ENCODE results near the gene LCORL.
"Not testable (repeated sequence)": the region's sequence is repeated elsewhere in the genome, so short reads cannot be mapped to it uniquely, and the experiment has no call there.

The LCORL gene

DNA sequence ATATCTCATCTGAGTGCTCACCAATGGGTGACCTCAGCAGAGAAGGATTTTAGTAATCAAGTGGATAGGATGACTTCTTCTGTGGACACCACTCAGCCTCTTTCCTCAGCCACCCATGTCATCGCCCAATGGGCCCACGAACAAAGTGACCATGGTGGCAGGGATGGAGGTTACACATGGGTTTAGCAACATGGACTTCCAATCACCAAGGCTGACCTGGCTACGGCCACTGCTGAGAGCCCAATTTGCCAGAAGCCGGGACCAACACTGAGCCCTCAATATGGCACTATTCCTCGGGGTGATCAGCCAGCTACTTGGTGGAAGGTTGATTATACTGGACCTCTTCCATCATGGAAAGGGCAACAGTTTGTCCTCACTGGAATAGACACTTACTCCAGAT lies 97.4 kb downstream of the LCORL start:
- DNase-seq = no peak

DNA sequence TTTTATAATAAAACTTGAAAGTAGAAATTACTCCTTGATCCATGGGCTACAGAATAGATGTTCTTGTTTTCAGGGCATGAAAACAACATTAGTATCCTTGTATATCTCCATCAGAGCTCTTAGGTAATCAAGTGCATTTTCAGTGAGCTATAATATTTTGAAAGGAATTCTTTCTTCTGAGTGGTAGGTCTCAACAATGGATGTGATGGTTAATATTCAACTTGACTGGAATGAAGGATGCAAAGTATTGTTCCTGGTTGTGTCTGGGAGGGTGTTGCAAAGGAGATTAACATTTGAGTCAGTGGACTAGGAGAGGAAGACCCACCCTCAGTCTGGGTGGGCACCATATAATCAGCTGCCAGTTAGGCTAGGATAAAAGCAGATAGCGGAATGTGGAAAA lies 100.1 kb downstream of the LCORL start:
- DNase-seq = no peak

DNA sequence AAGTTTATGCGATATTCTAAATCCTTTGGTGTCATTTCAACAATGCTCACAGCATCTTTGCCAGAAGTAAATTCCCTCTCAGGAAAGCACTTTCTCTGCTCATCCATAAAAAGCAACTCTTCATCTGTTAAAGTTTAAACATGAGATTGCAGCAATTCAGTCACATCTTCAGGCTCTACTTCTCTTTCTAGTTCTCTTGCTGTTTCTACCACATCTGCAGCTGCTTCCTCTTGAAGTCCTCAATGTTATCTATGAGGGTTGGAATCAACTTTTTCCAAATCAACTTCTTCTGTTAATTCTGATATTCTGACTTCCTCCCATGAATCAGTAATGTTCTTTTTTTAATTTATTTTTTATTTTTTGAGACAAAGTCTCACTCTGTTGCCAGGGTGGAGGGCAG lies 100.9 kb downstream of the LCORL start:
- no peak for DNase-seq

DNA sequence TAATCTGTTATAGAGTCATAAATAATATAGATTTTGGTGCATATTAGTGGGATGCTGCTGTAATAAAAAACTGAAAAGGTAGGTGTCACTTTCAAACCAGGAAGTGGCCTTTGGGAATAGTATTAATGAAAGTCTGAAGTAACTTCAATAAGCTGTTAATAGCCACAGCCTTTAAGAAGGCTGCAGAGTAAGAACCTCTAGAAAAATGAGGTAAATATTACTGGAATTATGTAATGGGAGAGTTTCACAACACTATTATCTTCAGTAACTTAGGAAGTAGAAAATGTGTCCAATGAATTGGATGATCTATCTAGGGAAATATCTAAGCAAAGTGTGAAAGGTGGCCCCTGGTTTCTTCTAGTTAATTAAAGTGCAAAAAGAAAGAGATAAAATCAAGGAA lies 106.1 kb downstream of the LCORL start:
- DNase-seq = no peak

DNA sequence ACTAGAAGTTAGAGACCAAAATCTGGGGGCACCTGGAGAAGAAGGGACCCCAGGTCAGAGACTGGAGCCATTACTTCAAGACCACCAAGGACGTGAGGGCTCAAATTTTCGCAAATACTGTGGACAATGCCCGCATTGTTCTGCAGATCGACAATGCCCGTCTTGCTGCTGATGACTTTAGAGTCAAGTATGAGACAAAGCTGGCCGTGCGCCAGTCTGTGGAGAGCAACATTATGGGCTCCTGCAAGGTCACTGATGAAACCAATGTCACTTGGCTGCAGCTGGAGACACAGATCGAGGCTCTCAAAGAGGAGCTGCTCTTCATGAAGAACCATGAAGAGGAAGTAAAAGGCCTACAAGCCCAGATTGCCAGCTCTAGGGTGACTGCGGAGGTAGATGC lies 109.5 kb downstream of the LCORL start:
- DNase-seq = no peak

DNA sequence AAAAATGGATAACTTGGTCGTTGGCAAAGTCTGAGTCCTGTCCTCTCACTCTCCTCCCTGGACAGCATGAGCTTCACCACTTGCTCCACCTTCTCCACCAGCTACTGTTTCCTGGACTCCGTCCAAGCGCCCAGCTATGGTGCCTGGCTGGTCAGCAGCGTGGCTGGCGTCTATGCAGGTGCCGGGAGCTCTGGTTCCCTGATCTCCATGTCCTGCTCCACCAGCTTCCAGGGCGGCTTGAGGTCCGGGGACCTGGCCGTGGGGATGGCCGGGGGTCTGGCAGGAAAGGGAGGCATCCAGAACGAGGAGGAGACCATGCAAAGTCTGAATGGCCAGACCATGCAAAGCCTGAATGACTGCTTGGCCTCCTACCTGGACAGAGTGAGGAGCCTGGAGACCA lies 109.9 kb downstream of the LCORL start:
- no peak for DNase-seq

DNA sequence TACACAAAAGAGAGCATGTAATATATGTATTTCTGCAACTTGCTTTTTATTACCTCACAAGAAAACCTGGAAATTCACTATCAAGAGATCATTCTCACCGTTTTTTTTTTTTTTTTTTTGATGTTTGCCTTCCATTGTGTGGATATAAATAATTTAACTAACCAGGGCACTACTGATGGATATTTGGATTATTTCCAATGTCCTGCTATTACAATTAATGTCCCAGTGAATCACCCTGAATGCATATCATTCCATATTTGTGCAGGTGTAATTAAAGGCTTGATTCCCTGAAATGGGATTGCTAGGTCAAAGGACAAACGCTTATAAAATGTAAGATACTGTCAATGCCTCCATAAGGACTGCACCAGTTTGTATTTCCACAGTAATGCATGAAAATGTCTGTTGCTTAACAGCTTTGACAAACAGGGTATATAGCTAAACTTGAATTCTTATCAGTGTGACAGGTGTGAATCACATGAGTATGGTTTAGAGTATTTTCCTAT lies 123.0 kb downstream of the LCORL start:
- no peak for DNase-seq

GRCh38 chr4:17895481-17895880 lies 126.1 kb downstream of the LCORL start:
- no peak for DNase-seq

DNA sequence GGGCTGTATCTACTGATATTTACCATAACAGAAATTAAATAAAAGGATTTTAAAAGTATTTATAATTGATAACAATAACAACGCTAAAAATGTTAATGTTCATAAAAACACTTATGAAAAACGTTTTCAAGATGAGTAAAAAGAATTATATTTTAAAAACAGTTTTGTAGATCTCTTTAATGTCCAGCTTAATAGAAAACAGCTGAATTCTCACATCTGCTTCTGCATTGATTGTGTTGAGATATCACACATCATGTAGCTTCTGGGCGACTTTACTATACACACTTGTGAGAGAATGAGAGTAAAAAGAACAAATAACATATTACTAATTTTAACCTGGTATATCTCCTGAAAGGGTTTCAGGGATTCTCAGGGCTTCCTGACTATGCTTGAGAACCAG lies 127.1 kb downstream of the LCORL start:
- DNase-seq = no peak

- no peak for DNase-seq
Measured at GRCh38 chr4:17889692-17890091, 131.9 kb downstream of the LCORL start.

DNA sequence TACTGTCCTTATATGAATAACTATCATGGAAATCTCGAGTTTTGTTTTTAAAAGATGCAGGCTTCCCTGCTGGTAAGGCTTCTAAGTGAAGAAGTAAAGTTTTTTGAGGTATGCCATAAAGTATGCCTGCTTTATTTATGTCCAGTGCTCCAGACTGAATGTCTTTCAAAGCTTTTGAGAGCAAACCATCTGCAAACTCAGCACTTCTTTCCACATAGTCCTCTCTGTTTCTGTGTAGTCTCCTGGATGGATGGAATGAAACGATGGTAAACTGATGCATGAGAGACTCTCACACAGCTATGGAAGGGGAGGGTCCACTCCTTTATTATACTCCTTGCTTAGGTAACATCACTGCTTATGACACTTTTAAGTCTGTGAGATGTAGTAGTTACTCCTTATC lies 137.0 kb downstream of the LCORL start:
- DNase-seq = no peak

DNA sequence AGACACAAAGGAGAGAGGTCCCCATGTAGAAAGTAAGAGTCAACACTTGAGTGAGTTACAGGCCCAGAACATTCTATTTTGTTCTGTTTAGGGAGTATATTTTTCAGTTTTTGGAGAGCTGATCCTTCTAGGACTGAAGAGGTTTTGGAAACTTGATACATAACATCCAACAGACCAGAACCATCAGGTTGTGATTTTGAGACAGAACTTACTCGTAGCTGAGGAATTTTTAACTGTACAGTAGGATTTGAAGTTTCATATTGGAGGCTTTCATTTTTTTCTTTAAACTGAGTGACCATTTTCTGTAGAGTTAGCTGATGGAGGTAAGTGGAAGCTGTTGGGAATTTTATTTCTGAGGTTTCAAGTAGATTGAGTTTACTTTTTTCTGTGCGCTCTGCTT lies 137.5 kb downstream of the LCORL start:
- no peak for DNase-seq

DNA sequence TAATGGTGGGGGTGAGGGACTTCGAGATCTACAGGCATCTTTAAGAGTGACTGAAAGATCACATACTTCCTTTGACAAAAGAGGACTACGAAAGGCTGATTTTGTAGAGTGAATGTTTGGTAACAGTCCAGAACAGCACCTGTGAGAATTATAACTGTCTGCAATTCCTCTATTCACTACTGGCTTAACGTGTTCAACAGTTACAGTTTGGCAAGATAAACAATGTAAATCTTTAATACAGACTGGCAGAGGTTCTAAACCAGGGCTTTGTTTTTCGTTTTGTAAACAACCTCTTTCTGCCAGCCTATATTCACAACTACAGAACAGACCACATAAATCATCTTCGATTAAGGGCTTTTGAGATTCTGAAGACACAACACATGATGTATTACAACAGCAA lies 143.9 kb downstream of the LCORL start:
- DNase-seq = no peak

DNA sequence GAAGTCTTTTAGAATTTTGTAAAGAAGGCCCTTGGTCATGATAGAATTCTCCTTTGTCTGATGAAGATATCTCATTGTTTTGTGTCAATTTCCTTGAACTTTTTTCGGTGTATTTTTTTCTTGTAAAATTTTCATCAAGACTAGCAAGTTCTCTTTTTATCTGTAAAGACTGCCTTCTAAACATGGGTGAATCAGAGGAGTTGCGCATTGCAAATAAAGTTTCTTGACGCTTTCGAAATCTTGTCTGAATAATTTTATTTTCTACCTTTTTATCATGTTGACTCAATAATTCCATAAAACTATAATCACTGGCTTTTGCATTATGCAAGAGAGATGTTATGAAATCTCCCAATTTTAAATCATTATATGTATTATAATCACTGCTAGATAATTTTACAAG lies 144.6 kb downstream of the LCORL start:
- no peak for DNase-seq

DNA sequence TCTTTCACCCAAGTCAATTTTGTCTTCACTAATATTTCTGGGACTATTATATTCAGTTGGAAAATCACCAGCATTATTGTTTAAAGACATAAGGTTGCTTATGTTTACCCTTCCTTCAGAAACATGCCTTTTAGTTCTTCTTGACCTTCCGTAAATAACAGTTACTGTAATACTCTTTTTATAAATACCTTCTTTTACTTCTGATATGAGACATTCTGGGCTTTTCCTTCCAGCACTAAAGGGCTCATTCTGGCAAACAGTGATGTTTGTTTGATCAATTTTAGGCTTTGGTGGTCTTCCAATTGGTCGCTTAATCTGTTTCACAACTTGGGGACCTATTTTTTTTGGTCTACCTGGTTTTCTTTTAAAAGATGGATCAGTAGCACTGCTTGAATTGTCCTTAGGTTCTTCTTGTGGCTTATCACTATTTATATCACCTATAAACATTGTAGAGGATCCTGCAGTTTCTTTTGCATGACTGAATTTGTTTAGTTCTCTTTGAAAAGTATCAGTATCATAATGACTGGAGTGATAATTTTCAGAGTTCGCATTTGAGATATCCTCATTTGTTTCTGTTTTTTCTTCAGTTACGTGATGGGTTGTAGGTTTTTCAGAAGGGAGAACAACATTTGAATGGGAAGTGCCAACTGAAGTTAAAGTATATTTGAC lies 146.0 kb downstream of the LCORL start:
- no peak for DNase-seq

DNA sequence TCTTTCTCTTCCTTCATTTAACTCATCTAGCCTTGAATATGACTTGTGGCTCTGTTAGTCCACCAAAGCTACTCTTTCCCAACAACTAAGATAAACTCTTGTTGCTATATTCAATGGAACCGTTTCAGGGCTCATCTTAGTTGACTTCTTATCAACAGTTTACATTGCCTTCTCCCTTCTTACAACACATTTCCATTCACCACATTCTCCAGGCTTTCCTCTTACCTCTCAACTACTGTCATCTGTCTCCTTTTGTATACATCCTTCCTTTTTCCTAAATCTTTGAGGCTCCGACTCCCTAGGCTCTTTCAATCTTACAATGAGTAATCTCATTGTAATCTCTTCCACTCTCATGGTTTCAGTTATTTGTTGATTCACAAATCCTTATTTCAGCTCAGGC lies 152.2 kb downstream of the LCORL start:
- no peak for DNase-seq

- DNase-seq = no peak
Measured at GRCh38 chr4:17867276-17867675, 154.3 kb downstream of the LCORL start.

GRCh38 chr4:17866810-17867209 lies 154.7 kb downstream of the LCORL start:
- no peak for DNase-seq

- DNase-seq = no peak
Measured at GRCh38 chr4:17865866-17866363, 155.6 kb downstream of the LCORL start.

DNA sequence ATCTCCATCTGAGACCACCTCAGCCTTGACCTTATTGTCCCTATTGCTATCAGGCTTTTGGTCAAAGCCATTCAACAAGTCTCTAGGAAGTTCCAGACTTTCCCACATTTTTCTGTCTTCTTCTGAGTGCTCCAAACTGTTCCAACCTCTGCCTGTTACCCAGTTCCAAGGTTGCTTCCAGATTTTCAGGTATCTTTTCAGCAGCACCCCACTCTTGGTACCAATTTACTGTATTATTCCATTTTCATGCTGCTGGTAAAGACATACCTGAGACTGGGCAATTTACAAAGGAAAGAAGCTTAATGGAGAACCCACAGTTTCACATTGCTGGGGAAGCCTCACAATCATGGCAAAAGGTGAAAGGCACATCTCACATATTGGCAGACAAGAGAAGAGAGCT lies 159.6 kb downstream of the LCORL start:
- not testable (repeated sequence) for DNase-seq

DNA sequence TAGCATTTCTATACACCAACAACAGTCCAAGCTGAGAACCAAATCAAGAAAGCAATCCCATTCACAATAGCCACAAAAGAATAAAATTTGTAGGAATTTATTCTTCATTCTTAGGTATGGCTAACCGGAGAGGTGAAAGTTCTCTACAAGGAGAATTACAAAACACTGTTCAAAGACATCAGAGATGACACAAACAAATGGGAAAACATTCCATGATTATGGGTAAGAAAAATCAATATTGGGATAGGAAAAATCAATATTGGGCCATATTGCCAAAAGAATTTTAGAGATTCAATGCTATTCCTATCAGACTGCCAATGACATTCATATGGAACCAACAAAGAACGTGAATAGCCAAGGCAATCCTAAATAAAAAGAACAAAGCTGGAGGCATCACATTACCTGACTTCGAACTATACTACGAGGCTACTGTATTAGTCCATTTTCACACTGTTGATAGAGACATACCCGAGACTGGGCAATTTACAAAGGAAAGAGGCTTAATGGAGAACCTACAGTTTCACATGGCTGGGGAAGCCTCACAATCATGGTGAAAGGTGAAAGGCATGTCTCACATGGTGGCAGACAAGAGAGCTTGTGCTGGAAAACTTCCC lies 161.7 kb downstream of the LCORL start:
- DNase-seq = no peak

DNA sequence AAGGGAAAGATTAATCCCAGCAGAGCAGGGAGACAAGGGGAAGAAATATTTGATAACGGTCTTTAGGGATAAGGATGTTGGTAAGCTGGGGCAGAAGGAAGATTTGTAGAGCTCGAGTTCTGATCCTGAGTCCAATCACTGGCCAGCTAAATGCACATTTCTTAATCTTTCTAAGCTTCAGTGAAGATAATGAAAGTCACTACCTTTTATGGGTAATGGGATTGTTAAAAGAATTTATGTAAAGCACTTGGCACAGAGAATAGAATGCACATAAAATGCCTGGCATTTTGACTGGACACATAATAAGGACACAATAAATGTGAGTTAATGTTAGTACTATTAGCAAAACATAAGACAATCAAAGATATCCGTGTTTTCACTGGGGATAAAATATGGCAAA lies 167.5 kb downstream of the LCORL start:
- DNase-seq = no peak

GRCh38 chr4:17851959-17852358 lies 169.6 kb downstream of the LCORL start:
- no peak for DNase-seq

- DNase-seq = not testable (repeated sequence)
Measured at GRCh38 chr4:17850295-17850694, 171.3 kb downstream of the LCORL start.

- DNase-seq = no peak
Measured at GRCh38 chr4:17846266-17846665, 175.3 kb downstream of the LCORL start.
